Measurements from ENCODE around the gene RIPK4.

DNA sequence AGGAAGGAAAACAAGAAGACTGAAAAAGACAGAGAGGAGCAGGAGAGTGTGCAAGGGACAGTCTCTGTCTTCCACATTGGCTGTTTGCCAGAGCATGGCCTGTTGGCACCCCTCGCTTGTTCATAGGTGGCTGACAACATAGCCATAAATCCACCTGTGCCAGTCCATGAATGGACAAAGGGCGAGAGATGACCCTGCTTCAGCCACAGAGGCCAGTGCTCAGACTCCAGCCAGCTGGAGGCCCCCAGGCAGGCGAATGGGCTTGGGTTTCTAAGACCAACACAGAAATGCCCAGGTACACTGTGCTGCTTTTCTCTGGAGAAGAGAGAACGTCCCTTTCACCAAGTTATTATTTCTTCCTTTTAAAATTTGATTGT lies 60.6 kb downstream of the RIPK4 start:
- TF ChIP-seq CTCF (IDR thresholded peaks at IDR 0.05) (no peak), POLR2AphosphoS5 (IDR thresholded peaks at IDR 0.05) (no peak)

Measured in esophagus muscularis mucosa (tissue), 3 donors.